ENCODE data around the gene CABLES1.

DNA sequence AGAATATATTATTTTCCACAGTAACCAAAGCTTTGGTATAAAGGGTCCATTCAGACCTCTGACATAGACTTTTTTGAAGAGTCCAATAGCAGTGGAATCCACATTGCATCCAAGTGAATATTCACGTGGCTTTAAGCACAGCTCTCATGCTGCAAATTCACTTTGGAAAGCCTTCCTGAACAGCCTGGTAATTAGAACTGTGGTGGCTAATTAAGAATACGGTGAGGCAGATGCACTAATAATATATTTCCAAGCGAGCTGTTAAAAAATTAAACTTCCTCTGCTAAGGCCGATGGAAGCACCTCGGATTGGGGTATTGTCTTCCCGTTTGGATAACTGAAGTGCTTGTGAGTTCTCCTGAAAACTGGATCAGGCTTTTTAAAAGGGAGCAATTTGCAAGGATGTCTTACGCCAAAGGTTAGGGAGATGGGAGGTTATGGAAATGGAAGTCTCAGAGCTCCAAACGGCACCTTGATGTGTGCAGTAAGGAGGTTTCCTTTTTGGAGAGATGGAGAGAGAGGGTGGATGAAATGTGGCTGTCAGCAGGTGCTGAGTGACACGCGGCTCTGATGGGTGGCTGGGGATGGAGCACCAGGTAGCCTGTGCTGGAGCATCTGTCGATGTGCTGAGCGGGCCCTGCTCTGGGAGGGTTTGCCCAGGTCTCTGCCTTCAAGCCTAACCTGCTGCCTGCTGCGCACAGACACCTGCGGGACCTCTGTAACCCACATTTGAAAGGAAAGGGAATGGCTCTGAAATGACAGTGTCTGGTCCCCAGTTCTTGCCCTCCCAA lies 37.5 kb downstream of the CABLES1 start:
- TF ChIP-seq, protein P1, sequence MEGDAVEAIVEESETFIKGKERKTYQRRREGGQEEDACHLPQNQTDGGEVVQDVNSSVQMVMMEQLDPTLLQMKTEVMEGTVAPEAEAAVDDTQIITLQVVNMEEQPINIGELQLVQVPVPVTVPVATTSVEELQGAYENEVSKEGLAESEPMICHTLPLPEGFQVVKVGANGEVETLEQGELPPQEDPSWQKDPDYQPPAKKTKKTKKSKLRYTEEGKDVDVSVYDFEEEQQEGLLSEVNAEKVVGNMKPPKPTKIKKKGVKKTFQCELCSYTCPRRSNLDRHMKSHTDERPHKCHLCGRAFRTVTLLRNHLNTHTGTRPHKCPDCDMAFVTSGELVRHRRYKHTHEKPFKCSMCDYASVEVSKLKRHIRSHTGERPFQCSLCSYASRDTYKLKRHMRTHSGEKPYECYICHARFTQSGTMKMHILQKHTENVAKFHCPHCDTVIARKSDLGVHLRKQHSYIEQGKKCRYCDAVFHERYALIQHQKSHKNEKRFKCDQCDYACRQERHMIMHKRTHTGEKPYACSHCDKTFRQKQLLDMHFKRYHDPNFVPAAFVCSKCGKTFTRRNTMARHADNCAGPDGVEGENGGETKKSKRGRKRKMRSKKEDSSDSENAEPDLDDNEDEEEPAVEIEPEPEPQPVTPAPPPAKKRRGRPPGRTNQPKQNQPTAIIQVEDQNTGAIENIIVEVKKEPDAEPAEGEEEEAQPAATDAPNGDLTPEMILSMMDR (IDR thresholded peaks at IDR 0.05 in 4 of 5, conservative IDR thresholded peaks at IDR 0.05 in 1 of 5): no peak
- no peak for TF ChIP-seq POLR2A (IDR thresholded peaks at IDR 0.05)
